ENCODE measurements around the gene PPP2R2B. TPM values are rescaled to one million over a fixed set of nuclear protein-coding genes. Genes with fewer than 3 reads are reported as not detected.

Gene PPP2R2B
- total and polyA plus RNA-seq, 2 donors (not counting 1 experiment from before 2014, with no cell fraction given): 0.67 to 1.5 TPM

DNA sequence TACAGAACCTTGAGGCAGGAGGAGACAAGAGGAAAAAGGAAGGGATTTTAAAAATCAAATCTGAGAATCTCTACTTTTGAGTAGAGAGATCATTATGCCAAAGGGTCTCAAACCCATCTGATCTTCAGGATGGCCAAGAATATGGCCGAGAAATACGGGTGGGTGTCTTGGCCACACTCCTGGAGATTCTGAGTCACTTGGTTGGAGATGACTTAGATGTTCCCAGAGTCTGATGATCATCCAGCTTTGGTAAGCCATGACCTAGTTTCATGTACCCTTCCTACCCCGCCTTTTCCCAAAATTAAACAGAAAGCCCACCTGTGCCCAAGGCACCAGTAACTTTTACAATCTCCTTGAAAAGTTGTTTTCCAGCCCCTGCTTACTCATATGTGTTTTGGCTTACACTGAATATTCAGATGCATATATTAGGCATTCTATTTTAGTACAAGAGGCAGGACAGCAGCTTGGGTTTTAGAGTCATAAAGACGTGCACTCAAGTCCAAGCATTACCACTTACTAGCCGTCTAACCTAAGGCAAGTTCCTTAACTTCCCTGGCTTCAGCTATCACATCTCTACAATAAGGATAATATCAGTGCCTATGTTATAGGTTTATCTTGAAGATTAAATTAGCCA lies 195.5 kb downstream of the PPP2R2B start:
- Histone ChIP-seq H4K20me1 (ENCODE audit: control insufficient read depth, extremely low read depth, insufficient read depth, low read length) (no peaks in the 10 kb centered on the region), H3K4me2 (ENCODE audit: extremely low read depth, insufficient read depth, low read length) (no peak overlapping the region), H3K27me3 (ENCODE audit: control insufficient read depth, insufficient read depth, low read length) (no peaks in the 10 kb centered on the region), H3K36me3 (ENCODE audit: control insufficient read depth, insufficient read depth, low read length) (no peaks in the 10 kb centered on the region), H3K27ac (ENCODE audit: insufficient read depth, low read length) (no peak overlapping the region), H3K79me2 (ENCODE audit: control insufficient read depth, insufficient read depth, low read length) (no peaks in the 10 kb centered on the region), H3K9me3 (ENCODE audit: control insufficient read depth, insufficient read depth, low read depth, low read length) (no peaks in the 10 kb centered on the region), H2AFZ (ENCODE audit: low read length) (no peak overlapping the region), H3K9ac (ENCODE audit: insufficient read depth, low read length) (no peak overlapping the region), H3K4me3 (replicated peaks in 1 of 4; ENCODE audit: control extremely low read depth in 1 of 4, insufficient read depth in 1 of 4, low read depth in 3 of 4, low read length in 4 of 4) (no peak overlapping the region), H3K4me1 (ENCODE audit: control insufficient read depth, extremely low read depth, insufficient read depth, low read length) (no peaks in the 10 kb centered on the region)
- TF ChIP-seq EZH2 (IDR thresholded peaks at IDR 0.05; ENCODE audit: low read length, missing control alignments): no peak
- TF ChIP-seq, protein P1, sequence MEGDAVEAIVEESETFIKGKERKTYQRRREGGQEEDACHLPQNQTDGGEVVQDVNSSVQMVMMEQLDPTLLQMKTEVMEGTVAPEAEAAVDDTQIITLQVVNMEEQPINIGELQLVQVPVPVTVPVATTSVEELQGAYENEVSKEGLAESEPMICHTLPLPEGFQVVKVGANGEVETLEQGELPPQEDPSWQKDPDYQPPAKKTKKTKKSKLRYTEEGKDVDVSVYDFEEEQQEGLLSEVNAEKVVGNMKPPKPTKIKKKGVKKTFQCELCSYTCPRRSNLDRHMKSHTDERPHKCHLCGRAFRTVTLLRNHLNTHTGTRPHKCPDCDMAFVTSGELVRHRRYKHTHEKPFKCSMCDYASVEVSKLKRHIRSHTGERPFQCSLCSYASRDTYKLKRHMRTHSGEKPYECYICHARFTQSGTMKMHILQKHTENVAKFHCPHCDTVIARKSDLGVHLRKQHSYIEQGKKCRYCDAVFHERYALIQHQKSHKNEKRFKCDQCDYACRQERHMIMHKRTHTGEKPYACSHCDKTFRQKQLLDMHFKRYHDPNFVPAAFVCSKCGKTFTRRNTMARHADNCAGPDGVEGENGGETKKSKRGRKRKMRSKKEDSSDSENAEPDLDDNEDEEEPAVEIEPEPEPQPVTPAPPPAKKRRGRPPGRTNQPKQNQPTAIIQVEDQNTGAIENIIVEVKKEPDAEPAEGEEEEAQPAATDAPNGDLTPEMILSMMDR (conservative IDR thresholded peaks at IDR 0.05 in 1 of 2, IDR thresholded peaks at IDR 0.05 in 1 of 2; ENCODE audit: low read depth in 1 of 2, low read length in 2 of 2): no peak
- no peak for DNase-seq (ENCODE audit: low read depth in 2 of 2)

DNA sequence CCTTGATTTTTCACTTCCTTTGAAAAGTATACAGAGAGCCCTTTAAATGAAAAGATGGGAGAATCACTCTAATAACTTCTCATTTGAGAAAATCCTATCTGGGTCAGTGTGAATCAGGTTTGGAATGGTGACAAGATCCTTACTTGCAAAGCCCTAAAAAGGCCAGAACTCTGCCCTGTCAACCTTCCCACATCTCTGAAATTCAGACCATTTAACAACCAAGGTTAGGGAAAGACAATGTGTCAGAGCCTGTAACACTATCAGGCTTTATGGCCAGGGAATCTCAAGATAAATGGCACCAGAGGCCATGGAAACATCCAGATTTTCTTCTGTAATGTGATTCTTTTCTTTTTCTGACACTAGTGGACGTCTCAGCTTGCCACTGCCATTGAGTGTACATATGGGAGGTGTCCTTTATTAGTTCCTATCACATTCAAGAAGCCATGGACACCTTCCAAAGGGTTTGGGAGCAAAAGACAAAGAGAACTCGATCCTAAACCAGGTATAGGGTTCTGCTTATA lies 196.9 kb downstream of the PPP2R2B start:
- Histone ChIP-seq H3K4me2 (ENCODE audit: extremely low read depth, insufficient read depth, low read length) (no peak overlapping the region), H3K4me1 (ENCODE audit: control insufficient read depth, extremely low read depth, insufficient read depth, low read length) (no peaks in the 10 kb centered on the region), H3K27me3 (ENCODE audit: control insufficient read depth, insufficient read depth, low read length) (no peaks in the 10 kb centered on the region), H3K9me3 (ENCODE audit: control insufficient read depth, insufficient read depth, low read depth, low read length) (no peaks in the 10 kb centered on the region), H3K4me3 (replicated peaks in 1 of 4; ENCODE audit: control extremely low read depth in 1 of 4, insufficient read depth in 1 of 4, low read depth in 3 of 4, low read length in 4 of 4) (no peak overlapping the region), H3K9ac (ENCODE audit: insufficient read depth, low read length) (no peak overlapping the region), H4K20me1 (ENCODE audit: control insufficient read depth, extremely low read depth, insufficient read depth, low read length) (no peaks in the 10 kb centered on the region), H3K79me2 (ENCODE audit: control insufficient read depth, insufficient read depth, low read length) (no peaks in the 10 kb centered on the region), H3K36me3 (ENCODE audit: control insufficient read depth, insufficient read depth, low read length) (no peaks in the 10 kb centered on the region), H3K27ac (ENCODE audit: insufficient read depth, low read length) (no peak overlapping the region), H2AFZ (ENCODE audit: low read length) (no peak overlapping the region)
- DNase-seq (ENCODE audit: low read depth in 2 of 2): no peak
- no peak for TF ChIP-seq EZH2 (IDR thresholded peaks at IDR 0.05; ENCODE audit: low read length, missing control alignments)
- TF ChIP-seq, protein P1 (conservative IDR thresholded peaks at IDR 0.05 in 1 of 2, IDR thresholded peaks at IDR 0.05 in 1 of 2; ENCODE audit: low read depth in 1 of 2, low read length in 2 of 2): no peak

DNA sequence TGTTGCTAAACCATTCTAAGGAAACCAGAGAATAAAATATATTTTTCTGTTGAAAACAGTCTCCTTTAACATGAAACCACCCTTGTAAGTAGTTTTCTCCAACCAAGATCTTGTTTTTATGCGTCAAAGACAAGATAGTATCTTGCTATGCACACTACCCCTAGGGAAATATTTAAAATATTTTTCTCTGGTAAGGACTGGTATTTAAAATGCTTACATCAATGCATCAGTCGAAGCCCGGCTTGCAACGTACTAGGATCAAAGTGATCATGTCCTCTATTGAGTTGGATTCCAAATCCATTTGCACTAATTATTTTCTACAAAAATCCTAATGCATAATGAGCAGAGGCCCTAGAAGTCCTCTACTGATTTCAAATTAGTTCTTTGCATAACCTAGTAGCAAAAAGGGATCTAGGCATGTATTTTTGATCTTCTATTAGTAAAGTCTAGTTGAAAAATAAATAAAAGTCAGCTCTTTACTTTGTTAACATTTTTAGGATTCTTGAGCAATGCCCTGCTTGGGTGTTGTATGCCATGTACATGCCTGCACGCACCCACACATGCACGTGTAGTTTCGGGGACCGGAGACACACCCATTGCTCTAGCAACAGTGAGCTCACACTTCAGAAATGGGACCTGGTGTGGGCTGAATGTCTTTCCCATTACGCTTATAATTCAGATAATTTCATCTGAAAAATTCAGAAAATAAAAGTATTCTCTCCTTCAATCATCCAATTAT lies 197.5 kb downstream of the PPP2R2B start:
- Histone ChIP-seq H2AFZ (ENCODE audit: low read length) (no peak overlapping the region), H3K27ac (ENCODE audit: insufficient read depth, low read length) (no peak overlapping the region), H3K79me2 (ENCODE audit: control insufficient read depth, insufficient read depth, low read length) (no peaks in the 10 kb centered on the region), H3K4me2 (ENCODE audit: extremely low read depth, insufficient read depth, low read length) (no peak overlapping the region), H3K4me1 (ENCODE audit: control insufficient read depth, extremely low read depth, insufficient read depth, low read length) (no peaks in the 10 kb centered on the region), H3K4me3 (replicated peaks in 1 of 4; ENCODE audit: control extremely low read depth in 1 of 4, insufficient read depth in 1 of 4, low read depth in 3 of 4, low read length in 4 of 4) (no peak overlapping the region), H4K20me1 (ENCODE audit: control insufficient read depth, extremely low read depth, insufficient read depth, low read length) (no peaks in the 10 kb centered on the region), H3K36me3 (ENCODE audit: control insufficient read depth, insufficient read depth, low read length) (no peaks in the 10 kb centered on the region), H3K9ac (ENCODE audit: insufficient read depth, low read length) (no peak overlapping the region), H3K9me3 (ENCODE audit: control insufficient read depth, insufficient read depth, low read depth, low read length) (no peaks in the 10 kb centered on the region), H3K27me3 (ENCODE audit: control insufficient read depth, insufficient read depth, low read length) (no peaks in the 10 kb centered on the region)
- peak in 1 of 2 donors; percentile 31 for DNase-seq (ENCODE audit: low read depth in 2 of 2)
- TF ChIP-seq, protein P1 (conservative IDR thresholded peaks at IDR 0.05 in 1 of 2, IDR thresholded peaks at IDR 0.05 in 1 of 2; ENCODE audit: low read depth in 1 of 2, low read length in 2 of 2): no peak
- TF ChIP-seq EZH2 (IDR thresholded peaks at IDR 0.05; ENCODE audit: low read length, missing control alignments): no peak

Measured in fibroblast of lung (primary cell).